NCI-H146 treated with DMSO at 0.1 percent for 48 hours (cell line): ENCODE data around the gene SELENON.

Source experiments
- DNase-seq: peaks from one replicate; lab custom pipeline; 2025; ENCODE audit not compliant: unreplicated experiment; lab: John Stamatoyannopoulos, UW

SELENON gene

DNA sequence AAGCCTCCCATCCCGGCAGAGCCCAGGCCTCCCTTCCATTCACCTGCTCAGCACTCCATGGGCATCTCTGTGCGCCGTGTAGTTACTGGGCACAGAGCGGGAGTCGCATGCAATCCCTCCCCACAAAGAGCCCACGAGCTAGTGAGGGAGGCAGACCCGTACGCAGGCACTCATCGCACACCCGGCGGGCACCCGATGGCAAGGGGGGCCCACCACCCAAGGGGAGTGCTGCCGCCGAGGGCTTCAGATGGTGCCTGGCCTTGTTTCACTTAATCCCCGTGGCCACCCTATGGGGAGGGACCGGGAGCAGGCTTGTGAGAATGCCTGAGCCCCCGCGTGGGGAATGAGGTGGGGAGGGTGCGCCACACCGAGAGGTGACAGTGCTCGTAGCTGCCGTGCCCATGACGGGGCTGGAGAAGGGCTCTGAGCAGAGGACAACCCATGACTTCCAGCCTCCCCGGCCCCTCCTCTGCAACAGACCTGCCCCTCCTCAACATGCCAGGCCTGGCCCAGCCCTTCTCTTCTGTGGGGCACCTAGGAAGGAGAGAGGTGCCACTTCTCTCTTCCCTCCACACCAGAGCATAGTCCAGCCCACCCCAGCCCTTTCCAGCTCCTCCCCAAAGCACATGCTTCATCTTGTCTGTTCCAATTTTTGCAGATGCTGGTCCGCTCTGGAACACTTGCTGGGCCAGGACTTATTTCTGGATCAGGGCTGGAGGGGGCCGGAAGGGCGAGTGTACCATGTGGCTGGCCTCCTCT, 30.2 kb upstream of the SELENON start:
- DNase-seq = no peak

- DNase-seq = no peak
Observed at GRCh38 chr1:25770541-25771220, 29.3 kb upstream of the SELENON start.

- DNase-seq = peak; percentile 3
Observed at GRCh38 chr1:25771221-25772114, 28.5 kb upstream of the SELENON start.

DNA sequence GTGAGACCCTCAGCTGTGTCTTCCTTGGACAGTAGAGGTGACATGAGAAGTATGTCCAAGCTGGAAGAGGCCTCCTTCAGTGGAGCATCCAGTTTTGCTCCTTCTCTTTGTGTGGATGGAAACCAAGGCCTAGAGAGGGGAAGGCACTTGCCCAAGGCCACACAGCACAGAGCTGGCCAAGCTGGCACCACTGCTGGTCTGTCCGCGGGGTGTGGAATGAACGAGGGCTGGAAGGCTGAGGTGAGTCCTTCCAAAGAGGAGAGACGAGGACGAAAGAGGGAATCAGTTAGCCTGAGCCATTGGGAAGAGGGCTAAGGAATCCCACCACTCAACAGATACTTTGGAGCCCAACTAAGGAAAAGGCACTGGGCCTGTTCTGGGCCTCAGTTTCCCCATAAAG, 27.8 kb upstream of the SELENON start:
- DNase-seq = no peak

DNA sequence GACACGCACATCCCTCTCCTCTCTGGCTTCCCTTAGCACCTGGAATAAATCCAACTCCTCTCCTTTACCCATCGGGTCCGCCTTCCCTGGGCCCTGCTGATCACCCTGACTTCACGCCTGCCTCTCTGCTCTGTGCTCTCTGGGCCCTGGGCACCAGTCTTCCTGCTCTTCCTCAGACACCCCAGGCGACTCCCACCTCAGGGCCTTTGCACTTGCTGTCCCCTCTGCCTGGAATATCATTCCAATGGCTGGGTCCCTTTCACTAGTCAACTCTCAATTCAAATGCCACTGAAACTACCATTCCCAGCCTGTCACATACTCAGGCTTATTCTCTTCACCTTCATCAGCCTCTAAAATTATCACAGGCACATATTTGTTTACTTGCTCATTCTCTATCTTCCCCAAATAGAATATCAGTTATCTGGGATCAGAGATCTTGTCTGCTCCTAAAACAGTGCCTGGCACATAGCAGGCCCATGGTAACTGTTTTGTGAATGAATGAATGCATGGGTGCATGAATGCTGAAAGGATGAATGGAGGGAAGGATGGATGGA, 27.2 kb upstream of the SELENON start:
- no peak for DNase-seq

DNA sequence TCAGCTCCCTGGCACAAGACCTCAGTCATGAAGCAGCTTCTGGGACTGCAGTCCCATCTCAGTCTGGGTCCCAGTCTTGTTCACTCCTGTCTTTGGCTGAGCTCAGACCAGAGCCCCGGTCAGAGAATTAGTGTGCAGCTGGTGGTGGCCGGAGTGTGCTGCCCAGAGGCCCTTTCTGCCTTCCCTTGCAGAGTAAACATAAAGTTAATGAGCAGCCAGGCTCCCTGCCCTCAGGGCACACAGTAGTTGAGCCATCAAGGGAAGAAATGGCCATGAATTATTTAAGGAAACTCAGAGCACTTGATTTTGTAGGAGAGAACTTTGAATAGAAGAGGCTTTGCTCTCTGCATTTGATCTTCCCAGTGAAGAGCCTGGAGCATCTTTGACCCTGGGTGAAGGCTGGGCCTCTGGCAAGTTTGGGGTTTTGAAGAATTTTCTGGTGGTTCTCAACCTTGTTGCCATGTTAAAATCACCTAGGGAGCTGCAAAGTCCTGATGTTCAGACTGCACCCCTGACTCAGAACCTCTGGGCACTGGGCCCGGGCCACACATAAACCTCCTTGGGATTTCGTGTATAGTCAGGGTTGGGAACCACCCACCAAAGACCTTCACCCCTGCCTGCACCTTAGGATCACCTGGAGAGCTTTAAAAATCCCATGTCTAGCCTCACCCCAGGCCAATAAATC, 26.4 kb upstream of the SELENON start:
- peak; percentile 72 for DNase-seq

- DNase-seq = no peak
Observed at GRCh38 chr1:25774206-25774803, 25.7 kb upstream of the SELENON start.

DNA sequence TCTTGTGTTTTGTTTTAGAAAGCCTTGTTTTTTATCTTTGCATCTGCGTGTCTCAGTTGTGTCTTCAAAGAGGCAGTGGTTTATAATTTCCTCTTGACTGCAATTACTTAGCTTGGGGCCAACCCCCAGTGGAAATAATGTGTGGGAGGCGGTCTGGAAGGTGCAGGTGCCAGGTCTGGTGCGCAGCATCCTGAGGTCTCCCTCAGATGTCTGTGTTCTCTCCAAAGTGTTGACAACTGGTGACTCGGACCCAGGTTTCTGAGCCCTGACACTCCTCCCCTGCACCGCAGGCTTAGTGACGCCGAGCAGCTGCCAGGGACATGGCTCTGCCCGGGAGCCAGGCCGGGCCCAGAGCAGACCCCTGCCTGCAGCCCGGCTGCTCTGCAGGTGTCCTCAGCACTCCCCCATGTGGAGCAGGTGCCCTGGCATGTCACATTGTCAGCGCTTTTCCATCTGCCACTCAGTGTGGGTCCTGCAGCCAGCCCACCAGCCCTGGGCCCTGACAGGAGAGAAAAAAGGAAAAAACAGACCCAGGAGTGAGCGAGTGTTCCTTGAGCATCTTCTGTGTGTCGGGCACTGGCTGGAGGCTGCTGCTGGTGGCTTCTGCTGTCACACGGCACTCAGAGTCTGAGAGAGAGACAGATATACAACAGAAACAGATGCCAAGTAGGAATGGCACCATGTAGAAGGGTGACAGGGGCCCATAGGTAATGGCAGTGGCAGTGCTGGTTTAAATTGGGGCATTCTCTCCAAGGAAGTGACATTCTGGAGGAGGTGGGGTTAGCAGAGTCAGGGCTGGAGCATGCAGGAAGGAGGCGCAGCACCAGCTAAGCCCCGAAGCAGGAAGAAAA, 24.8 kb upstream of the SELENON start:
- peak; percentile 24 for DNase-seq

GRCh38 chr1:25779388-25779787, 20.6 kb upstream of the SELENON start:
- DNase-seq = no peak

GRCh38 chr1:25779894-25780293, 20.1 kb upstream of the SELENON start:
- DNase-seq = no peak

GRCh38 chr1:25780318-25781129, 19.5 kb upstream of the SELENON start:
- DNase-seq = no peak

- no peak for DNase-seq
Observed at GRCh38 chr1:25781130-25781433, 18.9 kb upstream of the SELENON start.

- DNase-seq = no peak
Observed at GRCh38 chr1:25782608-25783201, 17.3 kb upstream of the SELENON start.

- DNase-seq = no peak
Observed at GRCh38 chr1:25784575-25785051, 15.4 kb upstream of the SELENON start.

DNA sequence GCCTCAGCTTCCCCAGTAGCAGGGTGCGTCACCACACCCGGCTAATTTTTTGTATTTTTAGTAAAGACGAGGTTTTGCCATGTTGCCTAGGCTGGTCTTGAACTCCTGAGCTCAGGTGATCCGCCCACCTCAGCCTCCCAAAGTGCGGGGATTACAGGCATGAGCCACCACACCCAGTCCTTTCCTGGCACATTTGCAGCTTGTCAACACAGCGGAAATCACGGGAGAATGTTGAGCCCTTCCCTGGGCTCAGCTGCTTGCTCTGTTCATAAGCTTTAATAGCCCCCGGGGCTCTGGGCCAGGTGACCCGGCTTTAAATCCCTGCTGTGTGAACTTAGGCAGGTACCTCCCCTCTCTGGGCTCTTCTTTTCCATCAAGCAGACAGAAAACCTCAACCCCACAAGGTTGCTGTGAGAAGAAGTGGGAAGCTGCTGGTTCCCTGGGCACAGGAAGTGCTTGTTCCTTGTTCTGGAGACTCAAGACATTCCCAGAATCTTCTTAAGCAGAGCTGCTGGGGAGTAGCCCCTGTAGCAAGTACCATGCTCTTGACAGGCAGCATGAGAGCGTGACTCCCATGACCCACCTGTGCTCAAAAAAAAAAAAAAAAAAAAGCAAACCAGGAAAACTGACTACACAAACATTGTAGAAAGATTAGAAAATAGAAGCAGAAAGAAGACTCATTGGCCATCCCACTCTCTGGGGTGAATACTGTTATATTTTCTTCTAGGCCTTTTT, 14.5 kb upstream of the SELENON start:
- no peak for DNase-seq

DNA sequence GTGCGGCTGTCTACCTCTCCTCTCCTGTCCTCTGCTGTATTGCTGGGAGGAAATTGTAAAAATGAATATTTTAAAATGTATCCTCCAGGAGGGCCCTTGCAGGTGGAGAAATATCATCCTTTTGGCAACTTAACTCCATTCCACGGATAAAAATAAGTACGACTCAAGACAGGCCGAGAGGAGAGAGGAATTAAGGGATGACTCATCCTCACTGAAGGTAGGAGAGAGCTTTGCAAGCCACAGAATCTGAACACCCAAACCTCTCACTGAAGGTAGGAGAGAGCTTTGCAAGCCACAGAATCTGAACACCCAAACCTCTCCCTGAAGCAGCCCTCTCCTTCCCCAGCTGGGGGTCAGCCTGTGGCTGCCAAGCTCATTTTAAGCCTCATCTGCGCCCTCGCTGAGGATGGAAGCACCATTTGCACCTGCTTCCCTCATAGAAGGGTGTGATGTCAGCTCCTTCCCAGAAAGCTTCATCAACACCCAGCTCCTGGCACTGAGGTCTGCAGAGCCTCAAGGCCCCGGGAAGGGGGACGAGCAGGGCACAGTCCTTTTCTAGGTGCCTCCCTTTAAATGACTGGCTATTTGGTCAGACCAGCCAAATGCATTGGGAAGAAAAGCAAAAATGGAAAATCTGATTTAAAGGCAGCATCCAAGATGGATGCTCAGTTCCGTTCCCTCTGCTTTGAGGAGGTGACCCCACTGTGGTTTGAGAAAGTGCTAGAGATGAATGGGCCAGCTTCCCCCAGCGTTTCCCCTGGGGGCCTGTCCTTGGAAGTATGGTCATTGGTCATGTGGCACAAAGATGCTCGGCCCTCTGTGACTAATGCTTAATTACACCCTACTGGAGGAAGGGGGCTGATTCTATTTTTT, 12.9 kb upstream of the SELENON start:
- DNase-seq = no peak

GRCh38 chr1:25787760-25788166, 12.2 kb upstream of the SELENON start:
- no peak for DNase-seq
